Measurements from ENCODE around the gene LARP1B. TPM values are rescaled to one million over a fixed set of nuclear protein-coding genes. Genes with fewer than 3 reads are reported as not detected.
"Not testable (repeated sequence)": the region's sequence is repeated elsewhere in the genome, so short reads cannot be mapped to it uniquely, and the experiment has no call there.

Gene LARP1B
- total RNA-seq, 2 donors from 2014 or later: 18.0 to 30.9 TPM

- Mint-ChIP-seq H3K27me3 (peaks cover 14 to 37% of the 10 kb centered on the region in 2 donors), H3K9me3 (peaks cover 2% of the 10 kb centered on the region), H3K4me1 (ENCODE audit: low read depth in 2 of 2) (no peaks in the 10 kb centered on the region), H3K4me3 (no peak overlapping the region), H3K36me3 (peaks cover 4% of the 10 kb centered on the region), H3K27ac (no peak overlapping the region)
- DNase-seq (ENCODE audit: low spot score): no peak
- ATAC-seq: no peak
Measured at GRCh38 chr4:128247906-128248305, 186.8 kb downstream of the LARP1B start.

DNA sequence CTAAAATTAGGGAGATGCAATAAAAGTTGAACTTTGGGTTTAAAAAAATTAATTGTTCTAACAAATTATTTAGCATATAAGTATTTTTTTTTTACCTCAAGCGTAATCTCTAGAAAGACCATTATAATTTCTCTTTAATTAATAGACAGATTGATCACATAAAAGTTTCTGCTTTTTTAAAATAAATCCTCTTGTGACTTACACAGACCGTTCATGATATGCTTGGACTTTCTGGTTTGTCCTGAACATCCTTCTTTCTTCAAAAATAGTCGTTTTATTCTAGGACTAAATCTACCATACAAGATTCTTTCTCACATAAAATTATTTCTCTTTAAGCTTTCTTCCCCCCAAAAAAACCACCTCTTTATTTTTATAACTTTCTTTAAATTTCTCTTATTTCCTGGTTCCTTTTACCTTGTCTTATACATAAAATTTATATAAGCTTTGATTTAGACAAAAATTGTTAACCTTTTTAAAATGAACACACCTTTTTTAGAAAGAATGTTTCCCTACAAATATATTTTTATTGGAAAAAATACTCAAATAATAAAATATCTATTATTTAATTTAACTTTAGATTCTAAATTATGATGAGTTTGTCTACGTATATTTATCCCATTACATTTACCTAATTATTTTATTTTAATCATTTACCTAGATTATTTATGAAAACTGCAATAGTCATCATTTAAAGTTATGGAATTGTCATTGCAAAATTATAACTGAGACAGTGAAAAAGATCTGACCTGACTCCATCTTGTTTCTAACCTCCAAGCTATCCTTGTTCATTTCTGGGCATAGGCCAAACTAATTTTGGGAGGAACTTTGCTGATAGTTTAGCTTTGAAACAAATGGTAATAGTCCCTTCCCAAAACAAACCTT, 188.9 kb downstream of the LARP1B start:
- Mint-ChIP-seq H3K27me3 (peaks cover 14 to 34% of the 10 kb centered on the region in 2 donors), H3K36me3 (peaks cover 4% of the 10 kb centered on the region), H3K27ac (no peak overlapping the region), H3K4me3 (no peak overlapping the region), H3K4me1 (ENCODE audit: low read depth in 2 of 2) (no peaks in the 10 kb centered on the region), H3K9me3 (peaks cover 2% of the 10 kb centered on the region)
- DNase-seq (ENCODE audit: low spot score) (no peak), ATAC-seq (no peak)

- Mint-ChIP-seq H3K27me3 (peaks cover 9 to 23% of the 10 kb centered on the region in 2 donors), H3K27ac (no peak overlapping the region), H3K4me3 (no peak overlapping the region), H3K36me3 (peaks cover 2% of the 10 kb centered on the region), H3K9me3 (no peaks in the 10 kb centered on the region), H3K4me1 (ENCODE audit: low read depth in 2 of 2) (no peaks in the 10 kb centered on the region)
- DNase-seq (ENCODE audit: low spot score) (no peak), ATAC-seq (no peak)
Measured at GRCh38 chr4:128255906-128256305, 194.8 kb downstream of the LARP1B start.

DNA sequence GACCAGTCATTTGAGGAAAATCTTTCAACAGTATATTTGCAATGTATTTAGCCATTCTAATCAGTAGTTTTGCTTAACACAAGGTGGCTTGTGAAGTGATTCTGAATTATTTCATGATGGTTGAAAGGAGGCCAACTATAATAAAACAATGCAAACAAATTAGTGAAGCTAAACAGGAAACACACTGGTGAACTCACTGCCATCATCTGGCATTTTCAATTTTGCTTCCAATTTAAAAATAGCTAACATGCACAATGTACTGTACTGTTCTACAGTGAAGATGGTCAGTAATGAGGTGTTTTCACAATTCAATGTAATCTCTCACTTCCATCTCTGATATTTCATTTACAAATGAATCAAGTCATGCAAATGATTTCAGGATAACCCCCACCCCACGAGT, 195.4 kb downstream of the LARP1B start:
- ATAC-seq (no peak), DNase-seq (ENCODE audit: low spot score) (no peak)
- Mint-ChIP-seq H3K36me3 (peaks cover 7% of the 10 kb centered on the region), H3K9me3 (no peaks in the 10 kb centered on the region), H3K27me3 (peaks cover 12 to 29% of the 10 kb centered on the region in 2 donors), H3K4me1 (ENCODE audit: low read depth in 2 of 2) (no peaks in the 10 kb centered on the region), H3K4me3 (no peak overlapping the region), H3K27ac (no peak overlapping the region)

DNA sequence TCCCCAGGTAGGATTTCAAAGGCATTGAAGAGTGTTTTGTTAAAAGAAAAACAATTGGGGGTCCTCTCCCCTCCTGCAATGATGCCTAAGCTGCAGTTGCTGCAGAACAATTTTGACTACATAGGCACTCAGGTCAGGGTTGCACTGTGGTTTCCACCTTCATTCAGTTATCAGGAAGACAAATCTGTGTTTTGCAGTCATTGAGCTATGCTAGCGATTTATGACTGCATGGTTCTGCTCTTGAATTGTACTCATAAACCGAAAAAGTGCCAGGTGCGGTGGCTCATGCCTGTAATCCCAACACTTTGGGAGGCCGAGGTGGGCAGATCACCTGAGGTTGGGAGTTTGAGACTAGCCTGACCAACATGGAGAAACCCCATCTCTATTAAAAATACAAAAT, 197.1 kb downstream of the LARP1B start:
- peaks cover 11 to 31% of the 10 kb centered on the region in 2 donors for H3K27me3 Mint-ChIP-seq
- not testable (repeated sequence) for H3K4me1 Mint-ChIP-seq (ENCODE audit: low read depth in 2 of 2)

GRCh38 chr4:128259889-128260288, 198.8 kb downstream of the LARP1B start:
- not testable (repeated sequence) for H3K9me3 Mint-ChIP-seq; DNase-seq (ENCODE audit: low spot score); H3K4me1 Mint-ChIP-seq (ENCODE audit: low read depth in 2 of 2); H3K27ac Mint-ChIP-seq; ATAC-seq; H3K4me3 Mint-ChIP-seq
- H3K36me3 Mint-ChIP-seq: peaks cover 13% of the 10 kb centered on the region
- H3K27me3 Mint-ChIP-seq: peaks cover 10 to 25% of the 10 kb centered on the region in 2 donors

More for the DNA sequence above, 197.1 kb downstream of the LARP1B start:
- ATAC-seq; H3K27ac Mint-ChIP-seq; H3K36me3 Mint-ChIP-seq; H3K9me3 Mint-ChIP-seq; H3K4me3 Mint-ChIP-seq; DNase-seq (ENCODE audit: low spot score): not testable (repeated sequence)

Other genes starting within 250 kb of the LARP1B start
- 10 to 100 TPM; 29.4 to 66.8 TPM for gene PLK4, start 180.4 kb upstream of the LARP1B start, total RNA-seq
- 10 to 100 TPM; 25.1 to 28.8 TPM for gene MFSD8, start 96.1 kb upstream of the LARP1B start, total RNA-seq
- 10 to 100 TPM; 21.1 to 25.1 TPM for gene ABHD18, start 95.9 kb upstream of the LARP1B start, total RNA-seq
- gene PGRMC2, start 226.5 kb downstream of the LARP1B start, total RNA-seq: 10 to 100 TPM; 29.4 to 32.2 TPM

All from natural killer cell treated with Interleukin-12 subunit alpha and Interleukin-12 subunit beta and Interleukin-15 and Interleukin-18, amount 100 ng/mL, for 72 hours (primary cell).